ENCODE measurements around the gene CPN2. TPM values are rescaled to one million over a fixed set of nuclear protein-coding genes. Genes with fewer than 3 reads are reported as not detected.

Gene CPN2
- total and polyA plus RNA-seq, 4 donors = 20.4 to 196 (median 128) TPM

GRCh38 chr3:194326192-194326967, 24.7 kb downstream of the CPN2 start:
- Histone ChIP-seq H3K4me3 (ENCODE audit: low read depth in 1 of 3, low read length in 3 of 3) (no peak overlapping the region), H3K27me3 (ENCODE audit: control insufficient read depth in 4 of 4, insufficient read depth in 4 of 4, low read length in 3 of 4) (no peaks in the 10 kb centered on the region), H3K4me1 (ENCODE audit: control insufficient read depth in 4 of 4, insufficient read depth in 4 of 4, low read length in 3 of 4) (peaks cover 4 to 14% (median 13%) of the 10 kb centered on the region in 4 donors), H3K36me3 (ENCODE audit: control insufficient read depth in 4 of 4, insufficient read depth in 3 of 4, low read depth in 1 of 4, low read length in 3 of 4) (no peaks in the 10 kb centered on the region), H3K9me3 (ENCODE audit: control insufficient read depth in 4 of 4, low read length in 3 of 4) (no peaks in the 10 kb centered on the region), H3K27ac (ENCODE audit: low read depth in 1 of 2, low read length in 2 of 2) (no peak overlapping the region), H3K9ac (ENCODE audit: low read depth in 1 of 2, low read length in 2 of 2) (no peak overlapping the region)
- no peak for DNase-seq (ENCODE audit: low spot score)
- 72% methylated on average over 15 of the region's 15 CpGs for WGBS
- TF ChIP-seq ATF3 (IDR thresholded peaks at IDR 0.05) (no peak), GABPA (IDR thresholded peaks at IDR 0.05 in 1 of 2, conservative IDR thresholded peaks at IDR 0.05 in 1 of 2) (no peak), REST (IDR thresholded peaks at IDR 0.05) (no peak), RXRA (IDR thresholded peaks at IDR 0.05) (no peak), FOXA1 (IDR thresholded peaks at IDR 0.05) (no peak), TAF1 (conservative IDR thresholded peaks at IDR 0.05) (no peak), FOXA2 (IDR thresholded peaks at IDR 0.05) (no peak), MAX (IDR thresholded peaks at IDR 0.05) (no peak), CTCF (IDR thresholded peaks at IDR 0.05; ENCODE audit: low read depth, low read length, missing input control) (no peak), ZBTB33 (IDR thresholded peaks at IDR 0.05) (no peak), JUND (IDR thresholded peaks at IDR 0.05) (no peak), RAD21 (IDR thresholded peaks at IDR 0.05) (no peak), SP1 (IDR thresholded peaks at IDR 0.05) (no peak), YY1 (IDR thresholded peaks at IDR 0.05) (no peak), NR2F2 (IDR thresholded peaks at IDR 0.05) (no peak), HNF4A (conservative IDR thresholded peaks at IDR 0.05) (no peak)

All from liver (tissue), 9 donors.